WTC11 (cell line): ENCODE results near the gene DTHD1.

ENCODE experiments used
- FOXP1 ChIP-seq: sonication (generic); formaldehyde crosslinking; IDR thresholded peaks from 2 replicates; pipeline ENCODE4 v1.8.0; 2022; ENCODE audit warnings: missing genetic modification reagents, mild to moderate bottlenecking, moderate library complexity, borderline replicate concordance
- IRF2 ChIP-seq: sonication (generic); formaldehyde crosslinking; IDR thresholded peaks from 2 replicates; pipeline ENCODE4 v1.8.0; 2022; ENCODE audit warnings: low read depth, missing genetic modification reagents, borderline replicate concordance
- JAZF1 ChIP-seq: fragments of 250-450 bp; sonication (Bioruptor Pico); IDR thresholded peaks from 2 replicates; pipeline ENCODE4 v1.9.0; 2021; ENCODE audit warnings: moderate library complexity, mild to moderate bottlenecking, inconsistent platforms
- TF ChIP-seq, protein P1 (sequence below): sonication (generic); formaldehyde crosslinking; IDR thresholded peaks from 2 replicates; pipeline ENCODE4 v1.8.1; 2022; ENCODE audit warnings: mild to moderate bottlenecking, missing genetic modification reagents, moderate library complexity, borderline replicate concordance
- TF ChIP-seq, protein P2 (sequence below): sonication (generic); formaldehyde crosslinking; IDR thresholded peaks from 2 replicates; pipeline ENCODE4 v1.8.0; 2023; ENCODE audit warnings: missing genetic modification reagents, mild to moderate bottlenecking, borderline replicate concordance

GRCh38 chr4:36323816-36324419 is 42.5 kb downstream of the DTHD1 start:
- TF ChIP-seq IRF2 (CRISPR knock-in tag) (no peak), JAZF1 (no peak), FOXP1 (no peak)
- TF ChIP-seq, protein P1, sequence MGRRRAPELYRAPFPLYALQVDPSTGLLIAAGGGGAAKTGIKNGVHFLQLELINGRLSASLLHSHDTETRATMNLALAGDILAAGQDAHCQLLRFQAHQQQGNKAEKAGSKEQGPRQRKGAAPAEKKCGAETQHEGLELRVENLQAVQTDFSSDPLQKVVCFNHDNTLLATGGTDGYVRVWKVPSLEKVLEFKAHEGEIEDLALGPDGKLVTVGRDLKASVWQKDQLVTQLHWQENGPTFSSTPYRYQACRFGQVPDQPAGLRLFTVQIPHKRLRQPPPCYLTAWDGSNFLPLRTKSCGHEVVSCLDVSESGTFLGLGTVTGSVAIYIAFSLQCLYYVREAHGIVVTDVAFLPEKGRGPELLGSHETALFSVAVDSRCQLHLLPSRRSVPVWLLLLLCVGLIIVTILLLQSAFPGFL (CRISPR knock-in tag) = no peak
- TF ChIP-seq, protein P2, sequence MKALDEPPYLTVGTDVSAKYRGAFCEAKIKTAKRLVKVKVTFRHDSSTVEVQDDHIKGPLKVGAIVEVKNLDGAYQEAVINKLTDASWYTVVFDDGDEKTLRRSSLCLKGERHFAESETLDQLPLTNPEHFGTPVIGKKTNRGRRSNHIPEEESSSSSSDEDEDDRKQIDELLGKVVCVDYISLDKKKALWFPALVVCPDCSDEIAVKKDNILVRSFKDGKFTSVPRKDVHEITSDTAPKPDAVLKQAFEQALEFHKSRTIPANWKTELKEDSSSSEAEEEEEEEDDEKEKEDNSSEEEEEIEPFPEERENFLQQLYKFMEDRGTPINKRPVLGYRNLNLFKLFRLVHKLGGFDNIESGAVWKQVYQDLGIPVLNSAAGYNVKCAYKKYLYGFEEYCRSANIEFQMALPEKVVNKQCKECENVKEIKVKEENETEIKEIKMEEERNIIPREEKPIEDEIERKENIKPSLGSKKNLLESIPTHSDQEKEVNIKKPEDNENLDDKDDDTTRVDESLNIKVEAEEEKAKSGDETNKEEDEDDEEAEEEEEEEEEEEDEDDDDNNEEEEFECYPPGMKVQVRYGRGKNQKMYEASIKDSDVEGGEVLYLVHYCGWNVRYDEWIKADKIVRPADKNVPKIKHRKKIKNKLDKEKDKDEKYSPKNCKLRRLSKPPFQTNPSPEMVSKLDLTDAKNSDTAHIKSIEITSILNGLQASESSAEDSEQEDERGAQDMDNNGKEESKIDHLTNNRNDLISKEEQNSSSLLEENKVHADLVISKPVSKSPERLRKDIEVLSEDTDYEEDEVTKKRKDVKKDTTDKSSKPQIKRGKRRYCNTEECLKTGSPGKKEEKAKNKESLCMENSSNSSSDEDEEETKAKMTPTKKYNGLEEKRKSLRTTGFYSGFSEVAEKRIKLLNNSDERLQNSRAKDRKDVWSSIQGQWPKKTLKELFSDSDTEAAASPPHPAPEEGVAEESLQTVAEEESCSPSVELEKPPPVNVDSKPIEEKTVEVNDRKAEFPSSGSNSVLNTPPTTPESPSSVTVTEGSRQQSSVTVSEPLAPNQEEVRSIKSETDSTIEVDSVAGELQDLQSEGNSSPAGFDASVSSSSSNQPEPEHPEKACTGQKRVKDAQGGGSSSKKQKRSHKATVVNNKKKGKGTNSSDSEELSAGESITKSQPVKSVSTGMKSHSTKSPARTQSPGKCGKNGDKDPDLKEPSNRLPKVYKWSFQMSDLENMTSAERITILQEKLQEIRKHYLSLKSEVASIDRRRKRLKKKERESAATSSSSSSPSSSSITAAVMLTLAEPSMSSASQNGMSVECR = no peak
